A549 (cell line): ENCODE measurements around the gene CPLANE1.

Source experiments
- BCL3 ChIP-seq: fragments of >200 bp; sonication (Bioruptor Twin); formaldehyde crosslinking; IDR thresholded peaks from 3 replicates; pipeline ENCODE4 v1.6.1; 2016
- CTCF ChIP-seq: fragments of >200 bp; sonication (Bioruptor Twin); formaldehyde crosslinking; IDR thresholded peaks from 3 replicates; pipeline ENCODE4 v1.5.1; 2016
- EP300 ChIP-seq, 2 experiments: fragments of >200 bp; sonication (Bioruptor Twin); formaldehyde crosslinking; IDR thresholded peaks; 2 replicates in 1 of 2; 3 replicates in 1 of 2; pipeline ENCODE4 v1.6.1; 2016 to 2017
- GATA3 ChIP-seq: IDR thresholded peaks from 2 replicates; pipeline ENCODE4 v1.6.1; 2012; ENCODE audit warnings: borderline replicate concordance
- JUNB ChIP-seq: fragments of >200 bp; sonication (Bioruptor Twin); formaldehyde crosslinking; IDR thresholded peaks from 2 replicates; pipeline ENCODE4 v1.6.1; 2016
- MAFK ChIP-seq: fragments of 450-650 bp; IDR thresholded peaks from 2 replicates; pipeline ENCODE4 v1.6.1; 2014; ENCODE audit not compliant: partially characterized antibody
- MAZ ChIP-seq: fragments of 150-350 bp; IDR thresholded peaks from 2 replicates; pipeline ENCODE4 v1.6.1; 2014; ENCODE audit warnings: antibody characterized with exemption, low read depth, low read length, borderline replicate concordance
- PHF8 ChIP-seq: fragments of 200-600 bp; sonication (generic); IDR thresholded peaks from 2 replicates; pipeline ENCODE4 v1.6.1; 2016; ENCODE audit warnings: low read depth, mild to moderate bottlenecking, antibody characterized with exemption, moderate library complexity, borderline replicate concordance
- POLR2A ChIP-seq: IDR thresholded peaks from 2 replicates; pipeline ENCODE4 v1.6.1; 2012; ENCODE audit warnings: mild to moderate bottlenecking, low read length
- RCOR1 ChIP-seq: fragments of 150-350 bp; IDR thresholded peaks from 2 replicates; pipeline ENCODE4 v1.6.1; 2014; ENCODE audit warnings: antibody characterized with exemption, low read length, low read depth
- REST ChIP-seq: fragments of 200-600 bp; sonication (generic); IDR thresholded peaks from 2 replicates; pipeline ENCODE4 v1.6.1; 2016; ENCODE audit warnings: antibody characterized with exemption, mild to moderate bottlenecking, moderate library complexity
- RFX5 ChIP-seq: fragments of 450-650 bp; IDR thresholded peaks from 2 replicates; pipeline ENCODE4 v1.7.1; 2014; ENCODE audit warnings: antibody characterized with exemption, mild to moderate bottlenecking, moderate library complexity

- no peak for TF ChIP-seq JUNB
- TF ChIP-seq BCL3 = no peak
- TF ChIP-seq MAZ = no peak
- no peak for TF ChIP-seq GATA3
- no peak for TF ChIP-seq CTCF
- no peak for TF ChIP-seq MAFK
- no peak for TF ChIP-seq RCOR1
- TF ChIP-seq EP300 (IDR thresholded peaks at IDR 0.05) = no peak
- TF ChIP-seq REST = no peak
- TF ChIP-seq POLR2A = no peak
- no peak for TF ChIP-seq RFX5
- no peak for TF ChIP-seq PHF8
These were observed 137.5 kb downstream of the CPLANE1 start for GRCh38 chr5:37111426-37112382.
